Measurements from ENCODE around the gene CCR5AS.

DNA sequence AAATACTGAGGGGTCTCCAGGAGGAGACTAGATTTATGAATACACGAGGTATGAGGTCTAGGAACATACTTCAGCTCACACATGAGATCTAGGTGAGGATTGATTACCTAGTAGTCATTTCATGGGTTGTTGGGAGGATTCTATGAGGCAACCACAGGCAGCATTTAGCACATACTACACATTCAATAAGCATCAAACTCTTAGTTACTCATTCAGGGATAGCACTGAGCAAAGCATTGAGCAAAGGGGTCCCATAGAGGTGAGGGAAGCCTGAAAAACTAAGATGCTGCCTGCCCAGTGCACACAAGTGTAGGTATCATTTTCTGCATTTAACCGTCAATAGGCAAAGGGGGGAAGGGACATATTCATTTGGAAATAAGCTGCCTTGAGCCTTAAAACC, 31.6 kb downstream of the CCR5AS start:
- TF ChIP-seq, protein P1, sequence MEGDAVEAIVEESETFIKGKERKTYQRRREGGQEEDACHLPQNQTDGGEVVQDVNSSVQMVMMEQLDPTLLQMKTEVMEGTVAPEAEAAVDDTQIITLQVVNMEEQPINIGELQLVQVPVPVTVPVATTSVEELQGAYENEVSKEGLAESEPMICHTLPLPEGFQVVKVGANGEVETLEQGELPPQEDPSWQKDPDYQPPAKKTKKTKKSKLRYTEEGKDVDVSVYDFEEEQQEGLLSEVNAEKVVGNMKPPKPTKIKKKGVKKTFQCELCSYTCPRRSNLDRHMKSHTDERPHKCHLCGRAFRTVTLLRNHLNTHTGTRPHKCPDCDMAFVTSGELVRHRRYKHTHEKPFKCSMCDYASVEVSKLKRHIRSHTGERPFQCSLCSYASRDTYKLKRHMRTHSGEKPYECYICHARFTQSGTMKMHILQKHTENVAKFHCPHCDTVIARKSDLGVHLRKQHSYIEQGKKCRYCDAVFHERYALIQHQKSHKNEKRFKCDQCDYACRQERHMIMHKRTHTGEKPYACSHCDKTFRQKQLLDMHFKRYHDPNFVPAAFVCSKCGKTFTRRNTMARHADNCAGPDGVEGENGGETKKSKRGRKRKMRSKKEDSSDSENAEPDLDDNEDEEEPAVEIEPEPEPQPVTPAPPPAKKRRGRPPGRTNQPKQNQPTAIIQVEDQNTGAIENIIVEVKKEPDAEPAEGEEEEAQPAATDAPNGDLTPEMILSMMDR (IDR thresholded peaks at IDR 0.05; ENCODE audit: borderline replicate concordance, extremely low read depth, low read length, poor library complexity, severe bottlenecking) = no peak
- no peak for TF ChIP-seq EZH2 (IDR thresholded peaks at IDR 0.05; ENCODE audit: borderline replicate concordance, low read depth, low read length, severe bottlenecking)
